GM12864 (cell line): ENCODE results near the gene TOGARAM2.

Experiments
- DNase-seq: peaks from one replicate; pipeline ENCODE4 v3.0.0-alpha.2; 2011; ENCODE audit warnings: low read depth
- H3K4me3 ChIP-seq: 2 replicates; pipeline ENCODE4 v1.5.1; 2011; ENCODE audit warnings: mild to moderate bottlenecking, low read depth, low read length, control low read depth
- CTCF ChIP-seq: IDR thresholded peaks from 2 replicates; pipeline ENCODE4 v1.5.1; 2011; ENCODE audit warnings: low read depth, mild to moderate bottlenecking, moderate library complexity, low read length, control low read depth, inconsistent platforms; ENCODE audit errors: missing control alignments

TOGARAM2 gene

GRCh38 chr2:29016504-29016903 lies 35.4 kb downstream of the TOGARAM2 start:
- no peak for DNase-seq
- H3K4me3 ChIP-seq: no peak overlapping the region

GRCh38 chr2:29017716-29018435 lies 36.8 kb downstream of the TOGARAM2 start:
- TF ChIP-seq CTCF: no peak
- DNase-seq: no peak

More at GRCh38 chr2:29016504-29016903, 35.4 kb downstream of the TOGARAM2 start:
- no peak for TF ChIP-seq CTCF

GRCh38 chr2:29021886-29022285 lies 40.8 kb downstream of the TOGARAM2 start:
- TF ChIP-seq CTCF: no peak
- no peak for DNase-seq
- no peak overlapping the region for H3K4me3 ChIP-seq

More at GRCh38 chr2:29017716-29018435, 36.8 kb downstream of the TOGARAM2 start:
- no peak overlapping the region for H3K4me3 ChIP-seq

GRCh38 chr2:29022679-29023078 lies 41.6 kb downstream of the TOGARAM2 start:
- TF ChIP-seq CTCF: no peak
- DNase-seq: no peak
- H3K4me3 ChIP-seq: no peak overlapping the region

GRCh38 chr2:29023188-29023587 lies 42.1 kb downstream of the TOGARAM2 start:
- TF ChIP-seq CTCF: no peak
- DNase-seq: no peak
- H3K4me3 ChIP-seq: no peak overlapping the region

- no peak for TF ChIP-seq CTCF
- DNase-seq: no peak
- no peak overlapping the region for H3K4me3 ChIP-seq
Measured at GRCh38 chr2:29024882-29025430, 43.9 kb downstream of the TOGARAM2 start.

- DNase-seq: no peak
- H3K4me3 ChIP-seq: no peak overlapping the region
- TF ChIP-seq CTCF: no peak
Measured at GRCh38 chr2:29025711-29026110, 44.6 kb downstream of the TOGARAM2 start.
